C4-2B (cell line): Measurements from ENCODE around the gene CSNK1A1.

Experiments used
- H3K27ac ChIP-seq: fragments of 450-650 bp; 2 replicates; pipeline ENCODE4 v1.5.1; 2017
- CTCF ChIP-seq: fragments of 450-650 bp; conservative IDR thresholded peaks from 2 replicates; pipeline ENCODE4 v1.5.1; 2017; ENCODE audit warnings: mild to moderate bottlenecking
- ZFX ChIP-seq: fragments of 450-650 bp; IDR thresholded peaks from 2 replicates; pipeline ENCODE4 v1.6.1; 2017

Gene CSNK1A1

GRCh38 chr5:149488645-149489306 is 62.5 kb downstream of the CSNK1A1 start:
- H3K27ac ChIP-seq, result peak overlapping the region; percentile 69
- TF ChIP-seq CTCF (no peak), ZFX (no peak)

- H3K27ac ChIP-seq, result peak overlapping the region; percentile 69
- TF ChIP-seq CTCF (no peak), ZFX (no peak)
Observed at GRCh38 chr5:149487672-149488071, 63.6 kb downstream of the CSNK1A1 start.

GRCh38 chr5:149486726-149487635 is 64.3 kb downstream of the CSNK1A1 start:
- TF ChIP-seq ZFX, result no peak
- no peak for TF ChIP-seq CTCF
- peak overlapping the region; percentile 69 for H3K27ac ChIP-seq

- TF ChIP-seq ZFX (no peak), CTCF (no peak)
- H3K27ac ChIP-seq, result peak overlapping the region; percentile 69
Observed at GRCh38 chr5:149485655-149486615, 65.3 kb downstream of the CSNK1A1 start.

GRCh38 chr5:149481485-149481884 is 69.8 kb downstream of the CSNK1A1 start:
- H3K27ac ChIP-seq, result no peak overlapping the region
- TF ChIP-seq ZFX, result no peak
- no peak for TF ChIP-seq CTCF

- H3K27ac ChIP-seq, result no peak overlapping the region
- TF ChIP-seq ZFX, result no peak
- no peak for TF ChIP-seq CTCF
Observed at GRCh38 chr5:149478761-149479160, 72.5 kb downstream of the CSNK1A1 start.
